HG03558 (cell line): ENCODE measurements around the gene GALNT17.

Experiments used
- ATAC-seq: cut with Tn5 transposase; IDR thresholded peaks from one replicate; pipeline ENCODE4 v1.9.1; 2021; ENCODE audit warnings: moderate number of reproducible peaks; ENCODE audit not compliant: unreplicated experiment; ENCODE audit errors: extremely low read depth

Gene GALNT17

DNA sequence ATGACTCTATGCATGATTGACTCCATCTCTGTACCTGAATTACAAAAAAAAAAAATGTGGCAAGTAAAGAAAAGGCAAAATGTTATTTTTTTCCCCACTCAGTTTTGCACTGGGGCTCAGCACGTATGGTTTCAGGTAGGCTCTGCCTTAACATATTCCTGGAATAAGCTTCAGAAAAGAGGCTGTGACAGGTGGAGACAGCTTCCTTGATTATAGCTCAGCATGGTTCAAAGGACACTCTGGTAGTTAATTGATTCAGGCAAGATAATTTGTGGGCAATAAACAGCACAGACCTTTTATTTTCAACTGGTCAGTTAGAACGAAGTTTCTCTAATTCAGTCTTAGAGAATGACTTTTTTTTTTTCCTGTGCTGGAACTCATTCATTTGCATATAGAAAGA, 347.3 kb downstream of the GALNT17 start:
- ATAC-seq, result no peak

DNA sequence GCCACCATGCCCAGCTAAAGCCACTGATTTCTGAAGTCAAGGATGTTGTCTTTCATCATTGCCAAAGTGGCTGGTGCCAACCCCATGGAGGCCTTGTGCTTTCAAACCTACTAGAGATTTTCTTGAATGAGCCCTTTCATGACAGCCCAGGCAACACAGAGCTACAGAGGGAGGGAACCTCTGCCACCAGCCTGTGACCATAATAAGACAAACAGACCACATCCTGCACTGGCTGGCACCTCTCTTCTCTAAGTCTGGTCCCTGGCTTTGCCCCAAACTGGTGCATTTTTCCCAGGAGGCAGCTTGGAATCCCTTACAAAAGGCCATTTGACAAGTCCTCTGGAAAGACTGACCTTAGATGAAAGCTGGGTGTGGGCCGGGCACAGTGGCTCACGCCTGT, 348.8 kb downstream of the GALNT17 start:
- no peak for ATAC-seq

DNA sequence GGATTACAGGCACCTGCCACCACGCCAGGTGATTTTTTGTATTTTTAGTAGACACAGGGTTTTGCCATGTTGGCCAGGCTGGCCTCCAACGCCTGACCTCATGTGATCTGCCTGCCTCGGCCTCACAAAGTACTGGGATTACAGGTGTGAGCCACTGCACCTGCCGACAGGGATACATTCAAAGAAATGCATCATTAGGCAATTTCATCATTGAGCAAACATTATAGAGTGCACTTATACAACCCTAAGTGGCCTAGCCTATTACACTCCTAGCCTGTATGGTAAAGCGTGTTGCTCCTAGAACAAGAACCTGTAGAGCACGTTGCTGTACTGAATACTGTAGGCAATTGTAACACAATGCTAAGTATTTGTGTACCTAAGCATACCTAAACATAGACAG, 350.3 kb downstream of the GALNT17 start:
- ATAC-seq, result no peak

DNA sequence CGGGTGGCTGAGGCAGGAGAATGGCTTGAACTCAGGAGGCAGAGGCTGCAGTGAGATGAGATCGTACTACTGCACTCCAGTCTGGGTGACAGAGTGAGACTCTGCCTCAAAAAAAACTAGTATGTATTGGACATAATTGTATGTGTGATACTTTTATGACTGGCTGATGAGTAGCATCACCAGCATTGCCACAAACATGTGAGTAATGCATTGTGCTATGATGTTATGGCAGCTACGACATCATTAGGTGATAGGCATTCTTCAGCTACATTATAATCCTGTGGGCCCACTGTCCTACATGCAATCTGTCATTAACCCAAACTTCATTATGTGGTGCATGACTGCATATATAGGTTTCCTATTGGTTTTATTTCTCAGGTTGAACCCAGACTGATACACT, 352.4 kb downstream of the GALNT17 start:
- no peak for ATAC-seq

DNA sequence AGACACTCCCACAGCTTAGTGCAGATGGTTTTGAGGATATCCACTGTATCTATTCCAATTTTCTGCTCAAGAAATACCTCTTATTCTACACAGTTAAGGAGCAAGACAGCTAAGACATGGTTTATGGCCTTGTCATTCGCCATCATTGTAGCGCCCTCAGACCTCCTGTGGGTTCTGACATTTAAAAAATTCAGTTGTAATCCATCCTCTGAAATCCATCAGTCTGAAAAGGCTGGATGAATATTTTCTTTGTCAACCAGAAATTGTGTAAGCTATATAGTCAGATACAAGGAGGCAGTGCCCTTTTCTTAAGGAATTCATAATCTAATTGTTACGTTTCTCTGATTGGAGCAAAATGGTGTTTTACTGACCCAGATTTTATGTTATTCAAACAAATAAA, 353.6 kb downstream of the GALNT17 start:
- no peak for ATAC-seq

DNA sequence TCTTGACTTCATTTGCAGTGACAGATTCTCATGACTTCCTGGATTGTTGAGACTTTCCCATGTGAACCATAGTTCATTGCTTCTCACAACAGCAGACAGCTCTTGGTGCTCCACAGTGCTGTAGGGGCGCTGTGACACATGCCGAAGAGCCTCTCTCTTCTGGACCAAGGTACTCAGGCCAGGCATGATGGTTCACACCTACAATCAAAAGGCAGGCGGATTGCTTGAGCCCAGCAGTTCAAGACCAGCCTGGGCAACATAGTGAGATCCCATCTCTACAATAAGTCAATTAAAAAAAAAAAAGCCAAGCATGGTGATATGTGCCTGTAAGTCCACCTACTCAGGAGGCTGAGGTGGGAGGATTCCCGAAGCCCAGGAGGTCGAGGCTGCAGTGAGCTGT, 354.5 kb downstream of the GALNT17 start:
- no peak for ATAC-seq

DNA sequence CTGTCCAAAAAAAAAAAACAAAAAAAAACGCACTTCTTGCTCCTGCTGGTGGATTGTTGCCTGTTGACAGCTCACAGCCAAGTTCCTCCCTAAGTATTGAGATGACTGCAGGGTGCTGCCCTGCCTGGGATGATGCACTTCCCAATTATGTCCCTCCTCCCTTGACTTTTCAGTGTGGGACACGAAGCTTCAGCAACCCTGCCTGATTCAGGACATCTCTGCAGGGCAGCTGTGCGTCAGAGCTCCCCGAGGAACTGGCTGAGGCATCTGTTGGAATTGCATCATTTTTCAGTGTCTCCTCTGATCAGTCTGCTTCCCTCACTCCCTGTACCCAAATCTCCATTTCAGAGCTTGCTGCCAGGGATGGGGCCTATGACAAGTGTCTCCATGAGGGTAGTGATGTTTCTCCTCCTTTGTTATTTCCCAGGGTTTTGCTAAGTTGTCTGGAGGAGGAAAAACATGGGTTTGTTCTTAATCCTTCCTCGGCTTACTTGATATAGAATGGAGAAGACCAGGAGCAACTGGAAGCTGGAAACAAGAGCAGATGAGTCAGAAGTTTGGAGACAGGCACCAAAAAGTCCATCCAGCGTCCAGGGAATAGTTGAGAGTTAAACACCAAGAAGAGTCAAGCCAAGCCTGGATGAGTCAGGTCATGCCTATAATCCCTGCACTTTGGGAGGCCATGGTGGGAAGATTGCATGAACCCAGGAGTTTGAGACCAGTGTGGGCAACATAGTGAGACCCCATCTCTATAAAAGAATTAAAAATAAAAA, 355.1 kb downstream of the GALNT17 start:
- ATAC-seq, result no peak

DNA sequence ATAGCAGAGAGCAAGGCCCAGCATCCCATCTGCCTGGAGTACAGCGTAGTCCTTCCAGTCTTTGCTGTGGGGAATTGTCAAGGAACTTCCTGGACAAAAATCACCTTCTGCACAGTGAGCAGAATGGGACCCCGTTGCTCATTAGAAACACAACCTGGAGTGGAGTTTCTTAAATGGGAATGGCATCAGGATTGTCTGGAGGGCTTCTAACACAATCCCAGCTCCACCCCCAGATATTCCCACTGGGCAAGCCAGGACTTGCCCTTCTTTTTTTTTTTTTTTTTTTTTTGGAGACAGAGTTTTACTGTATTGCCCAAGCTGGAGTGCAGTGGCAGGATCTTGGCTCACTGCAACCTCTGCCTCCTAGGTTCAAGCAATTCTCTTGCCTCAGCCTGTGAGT, 356.4 kb downstream of the GALNT17 start:
- no peak for ATAC-seq

DNA sequence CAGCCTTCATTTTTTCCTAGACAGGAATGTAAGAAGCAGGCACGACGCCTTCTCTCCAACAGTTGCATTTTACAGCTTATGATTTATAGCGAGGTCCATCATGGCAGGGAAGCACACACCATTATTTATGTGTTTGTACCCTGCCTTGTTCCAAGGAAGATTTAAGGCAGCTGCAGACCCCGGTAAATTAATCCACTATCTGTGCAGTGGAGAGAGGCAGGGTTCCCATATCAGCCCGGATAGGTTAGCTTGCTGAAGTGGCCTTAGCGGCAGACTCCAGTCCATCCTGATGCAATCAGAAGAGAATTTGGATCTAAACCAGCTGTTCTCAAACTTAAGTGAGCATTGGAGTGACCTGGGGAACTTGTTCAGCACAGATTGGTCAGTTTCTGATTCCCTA, 359.4 kb downstream of the GALNT17 start:
- no peak for ATAC-seq

DNA sequence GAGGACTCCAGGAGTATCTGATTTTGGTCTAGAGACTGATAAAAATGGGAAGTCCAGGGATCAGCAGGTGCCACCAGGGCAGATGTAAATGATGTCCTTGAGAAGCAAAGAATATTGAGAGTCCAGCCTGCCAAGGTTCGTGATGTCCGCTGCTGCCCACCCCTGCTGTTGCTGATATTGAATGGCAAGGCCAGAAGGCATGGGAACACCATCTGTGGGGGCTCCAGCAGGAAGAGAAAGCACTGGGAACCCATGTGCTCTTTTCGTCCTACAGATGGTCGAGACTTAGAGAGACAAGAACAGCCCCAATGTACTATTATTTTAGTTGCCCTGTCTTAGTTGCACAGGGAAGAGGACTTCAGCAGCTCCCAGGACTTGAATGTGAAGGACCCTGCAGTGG, 363.9 kb downstream of the GALNT17 start:
- no peak for ATAC-seq

DNA sequence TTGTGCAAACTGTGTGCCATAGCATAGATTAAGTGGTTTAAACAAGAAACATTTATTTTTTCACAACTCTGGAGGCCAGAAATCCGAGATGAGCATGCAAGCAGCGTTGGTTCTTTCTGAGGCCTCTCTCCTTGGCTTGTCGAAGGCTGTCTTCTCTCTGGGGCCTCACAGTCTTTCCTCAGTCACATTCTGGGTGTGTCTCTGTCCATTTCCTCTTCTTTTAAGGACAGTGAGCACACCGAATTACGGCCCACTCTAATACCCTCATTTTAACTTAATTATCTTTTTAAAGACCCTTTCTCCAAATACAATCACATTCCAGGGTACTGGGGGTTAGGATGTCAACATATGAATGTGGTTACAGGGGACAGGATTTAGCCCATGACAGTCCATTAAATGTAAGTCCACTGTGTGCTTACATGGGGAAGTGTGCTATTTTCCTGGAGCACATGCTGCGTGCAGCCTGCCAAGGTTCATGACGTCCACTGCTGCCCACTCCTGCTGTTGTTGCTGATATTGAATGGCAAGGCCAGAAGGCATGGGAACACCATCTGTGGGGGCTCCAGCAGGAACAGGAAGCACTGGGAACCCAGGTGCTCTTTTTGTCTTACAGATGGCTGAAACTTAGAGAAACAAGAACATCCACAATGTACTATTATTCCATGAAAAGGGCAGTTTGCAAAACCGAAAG, 365.5 kb downstream of the GALNT17 start:
- no peak for ATAC-seq

DNA sequence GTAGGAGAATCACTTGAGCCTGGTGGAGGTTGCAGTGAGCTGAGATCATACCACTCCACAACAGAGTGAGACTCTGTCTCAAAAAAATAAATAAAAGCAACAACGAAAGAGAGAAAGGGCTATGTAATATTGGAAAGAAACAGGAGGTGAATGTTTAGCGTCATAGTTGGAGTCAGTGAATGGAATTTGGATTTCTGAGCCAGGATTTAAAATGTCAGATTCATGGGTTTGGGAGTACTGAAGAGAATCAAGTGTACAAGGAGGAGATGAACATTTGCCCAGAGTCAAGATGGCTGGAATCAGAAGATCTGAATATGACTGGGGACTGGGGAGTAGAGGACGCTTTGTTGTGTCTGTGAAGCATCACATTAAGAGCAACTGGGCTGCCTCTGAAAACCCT, 366.4 kb downstream of the GALNT17 start:
- ATAC-seq, result no peak

DNA sequence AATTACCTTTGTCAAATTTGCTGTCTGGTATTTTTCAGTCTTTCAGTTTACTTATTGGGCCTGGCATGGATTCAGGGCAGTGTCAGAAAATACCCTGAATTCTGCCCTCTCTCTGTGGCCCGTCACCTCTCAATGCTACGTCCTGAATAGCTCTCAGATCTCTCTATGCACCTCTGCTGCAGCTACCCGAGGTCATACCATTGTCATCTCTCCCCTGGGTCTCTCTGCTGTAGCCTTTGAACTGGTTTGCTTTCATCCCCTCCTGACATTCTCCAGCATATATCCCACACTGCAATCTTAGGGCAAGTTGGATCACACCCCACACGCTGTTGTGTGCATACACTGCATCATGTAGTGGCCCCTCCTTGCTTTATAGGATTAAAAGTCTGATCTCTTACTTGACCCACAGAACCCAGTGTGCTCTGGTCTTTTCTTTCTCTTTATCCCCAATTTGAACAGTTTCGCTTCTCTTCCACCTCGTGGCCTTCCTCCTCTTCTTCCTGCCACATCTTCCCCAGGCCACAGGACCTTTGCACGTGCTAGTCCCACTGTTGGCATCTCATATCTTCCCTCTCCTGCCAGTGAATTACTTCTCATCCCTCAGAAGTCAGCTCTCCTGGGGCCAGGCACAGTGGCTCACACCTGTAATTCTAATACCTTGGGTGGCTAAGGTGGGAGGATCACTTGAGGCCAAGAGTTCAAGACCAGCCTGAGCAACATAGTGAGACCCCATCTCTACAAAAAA, 372.9 kb downstream of the GALNT17 start:
- ATAC-seq, result no peak

DNA sequence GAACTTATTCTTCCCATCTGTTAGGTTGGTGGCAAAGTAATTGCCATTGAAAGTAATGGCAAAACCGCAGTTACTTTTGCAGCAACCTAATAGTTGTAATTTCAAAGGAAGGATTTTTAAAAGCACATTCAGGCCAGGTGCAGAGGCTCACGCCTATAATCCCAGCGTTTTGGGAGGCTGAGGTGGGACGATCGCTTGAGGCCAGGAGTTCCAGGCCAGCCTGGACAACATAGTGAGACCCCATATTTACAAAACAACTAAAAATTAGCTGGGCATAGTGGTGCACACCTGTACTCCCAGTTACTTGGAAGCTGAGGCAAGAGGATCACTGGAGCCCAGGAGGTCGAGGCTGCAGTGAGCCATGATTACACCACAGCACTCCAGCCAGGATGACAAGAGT, 374.9 kb downstream of the GALNT17 start:
- no peak for ATAC-seq

DNA sequence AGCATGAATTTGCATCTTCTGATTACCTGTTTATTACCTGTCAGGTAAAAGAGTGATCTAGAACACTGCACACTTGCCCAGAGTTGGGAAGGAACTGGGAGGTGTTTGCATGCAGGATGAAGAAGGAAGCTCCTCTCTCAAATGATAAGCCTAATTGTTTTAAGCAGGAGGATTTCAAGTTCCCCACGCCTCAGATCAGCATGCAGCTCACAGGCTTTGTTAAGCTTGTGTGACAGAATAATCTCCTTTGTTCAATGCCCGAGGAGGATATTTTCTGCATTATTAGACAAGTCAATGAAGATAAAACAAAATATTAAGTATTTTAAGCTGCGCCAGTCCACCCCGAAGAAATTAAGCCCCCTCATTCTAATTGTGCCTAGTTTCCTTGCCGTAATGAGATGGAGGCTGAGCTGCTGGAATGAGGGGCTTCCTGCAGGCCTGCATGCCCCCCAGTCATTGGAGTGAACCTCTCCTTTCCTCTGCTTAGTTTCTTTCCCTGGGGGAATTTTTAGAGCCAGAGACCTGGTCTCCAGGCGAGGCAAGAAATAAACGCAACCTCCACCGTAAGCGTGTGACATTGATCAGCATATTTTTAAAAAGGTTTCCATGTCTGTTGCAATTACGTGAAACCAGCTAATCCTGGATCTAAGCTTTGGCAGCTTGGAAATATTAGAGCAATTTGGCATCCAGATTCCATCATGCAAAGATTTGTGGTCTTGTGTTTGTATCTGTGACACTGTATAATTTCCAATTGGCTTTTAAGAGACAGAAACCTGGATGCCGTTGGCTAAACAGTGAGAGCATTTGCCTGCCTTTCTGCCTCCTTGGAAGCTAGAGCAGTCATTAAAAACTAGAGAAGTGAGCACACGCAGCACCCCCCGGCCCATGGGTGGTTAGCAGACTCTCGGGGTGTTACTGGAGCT, 376.0 kb downstream of the GALNT17 start:
- ATAC-seq, result no peak

DNA sequence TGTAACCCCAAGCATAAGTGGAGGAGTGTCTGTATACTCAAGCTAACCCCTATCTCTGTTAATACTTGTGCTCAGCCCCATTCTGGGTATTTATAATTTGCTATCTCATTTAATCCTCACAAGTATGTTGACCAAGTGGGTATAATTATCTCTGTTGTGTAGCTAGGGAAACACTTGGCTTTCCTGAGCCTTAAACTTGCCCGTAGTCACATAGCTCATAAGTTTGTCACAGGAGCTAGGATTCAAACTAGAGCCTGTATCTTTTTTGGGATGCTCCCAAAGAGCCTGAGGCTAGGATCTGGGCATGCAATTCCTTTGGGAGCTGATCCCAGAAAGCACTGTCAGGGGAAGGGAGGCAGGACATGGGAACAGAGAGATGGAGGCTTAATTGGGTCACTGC, 377.4 kb downstream of the GALNT17 start:
- ATAC-seq, result no peak

DNA sequence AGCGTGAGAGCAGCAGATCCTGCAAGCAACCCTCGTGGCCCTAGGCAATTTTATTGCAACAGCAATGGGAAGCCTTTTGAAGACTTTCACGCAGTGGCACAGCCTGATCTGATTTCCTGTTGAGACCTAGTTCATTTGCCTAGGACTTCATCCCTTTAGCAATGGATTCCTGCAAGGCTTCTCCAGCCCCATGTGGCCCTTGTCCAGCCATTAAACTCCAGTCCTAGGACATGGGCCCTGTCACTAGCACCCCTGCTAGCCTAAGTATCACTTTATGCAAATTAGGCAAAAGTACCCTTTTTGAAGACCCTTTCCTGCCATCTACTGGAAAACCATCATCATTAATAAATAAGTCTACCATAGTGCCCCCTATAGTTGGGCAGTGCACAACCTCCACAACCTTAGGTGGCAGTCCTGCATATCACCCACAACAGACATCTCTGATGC, 379.4 kb downstream of the GALNT17 start:
- no peak for ATAC-seq

DNA sequence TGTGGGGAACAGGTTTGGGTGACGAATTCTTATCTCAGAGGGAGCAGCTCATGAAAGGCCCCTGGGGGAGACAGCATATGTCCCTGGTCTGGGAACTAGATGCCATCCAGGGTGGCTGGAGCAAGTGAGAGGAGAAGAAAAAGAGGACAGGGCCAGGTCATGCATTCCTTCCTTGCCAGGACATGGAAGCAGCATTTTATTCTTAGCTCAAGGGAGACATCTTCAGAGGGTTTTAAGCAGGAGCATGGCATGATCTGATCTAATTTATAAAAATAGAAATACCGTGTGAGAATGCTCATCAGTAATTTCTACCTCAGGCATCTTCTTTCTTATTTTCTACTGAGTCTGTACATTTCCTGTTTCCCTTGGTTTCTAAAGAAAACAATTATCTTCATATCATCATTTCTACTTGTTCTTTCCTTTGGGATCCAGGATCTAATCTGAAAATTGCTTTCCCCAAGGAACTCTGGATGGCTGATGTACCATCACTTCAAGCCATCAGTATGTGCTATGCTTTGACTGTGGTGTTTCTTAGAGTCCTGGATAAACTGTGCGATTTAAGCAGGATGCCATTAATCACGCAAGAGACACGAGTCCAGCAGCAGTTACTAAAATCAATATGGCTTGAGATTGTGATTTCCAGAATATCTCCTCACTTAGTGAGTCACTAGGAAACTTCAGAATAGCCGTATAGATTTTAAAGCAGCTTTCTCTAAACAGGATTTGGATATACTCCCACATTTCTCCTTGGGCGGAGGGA, 386.2 kb downstream of the GALNT17 start:
- ATAC-seq, result no peak

DNA sequence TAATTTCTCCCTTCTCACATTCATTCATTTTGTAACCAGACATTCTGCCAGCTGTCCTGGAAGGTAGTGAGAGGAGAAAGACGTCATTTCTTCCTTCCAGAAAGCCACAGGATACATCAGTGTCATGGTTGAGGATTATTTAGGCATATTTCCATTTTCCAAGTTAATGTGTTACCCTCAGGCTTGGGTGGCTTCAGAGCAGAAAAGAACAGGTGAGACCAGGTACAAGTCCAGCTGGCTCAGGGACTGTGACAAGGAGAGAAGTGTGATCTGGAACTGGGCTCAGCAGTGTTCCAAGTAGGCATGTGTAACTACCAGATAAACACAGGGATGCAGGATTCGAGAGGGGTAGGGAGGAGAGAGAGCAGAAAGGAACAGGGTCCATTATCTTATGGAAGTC, 386.9 kb downstream of the GALNT17 start:
- no peak for ATAC-seq

DNA sequence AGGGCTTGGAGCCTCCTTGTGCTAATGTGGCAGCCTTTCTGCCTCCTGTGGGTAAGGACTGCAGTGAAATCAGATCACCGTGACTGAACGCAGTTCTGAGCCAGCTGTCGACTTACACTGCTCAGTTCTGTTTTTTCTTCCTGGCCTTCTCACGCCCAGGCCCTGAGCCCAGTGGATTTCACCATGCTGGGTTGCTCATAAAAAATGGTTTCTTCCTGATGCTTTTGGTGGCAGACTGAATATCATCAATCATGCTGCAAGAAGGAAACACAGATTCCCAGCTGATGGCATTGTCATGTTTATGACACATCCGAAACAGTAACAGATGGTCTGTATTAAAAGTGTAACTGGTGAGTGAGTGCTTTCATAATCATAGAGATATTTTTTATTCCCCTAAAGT, 389.6 kb downstream of the GALNT17 start:
- ATAC-seq, result no peak
